Measurements from ENCODE around the gene IL22.

IL22 gene

DNA sequence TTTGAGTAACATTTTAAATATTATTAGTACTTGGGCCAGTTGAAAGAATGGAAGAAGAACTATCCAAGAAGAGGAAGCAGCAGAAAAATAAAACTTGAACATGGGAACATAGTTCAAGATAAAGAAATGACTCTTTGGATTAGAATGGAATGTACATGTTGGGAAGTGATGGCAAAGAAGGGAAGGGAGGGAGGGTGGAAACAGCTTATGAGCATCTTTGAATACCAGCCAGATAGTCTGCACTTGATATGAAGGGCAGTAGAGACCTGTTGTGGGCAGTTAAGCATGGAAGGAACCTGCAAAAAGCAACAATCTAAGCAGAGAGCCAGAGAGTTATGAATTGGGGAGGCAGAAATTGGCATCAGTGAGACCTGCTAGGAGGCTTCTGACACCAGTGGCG is 10.0 kb upstream of the IL22 start:
- no peak for DNase-seq

DNA sequence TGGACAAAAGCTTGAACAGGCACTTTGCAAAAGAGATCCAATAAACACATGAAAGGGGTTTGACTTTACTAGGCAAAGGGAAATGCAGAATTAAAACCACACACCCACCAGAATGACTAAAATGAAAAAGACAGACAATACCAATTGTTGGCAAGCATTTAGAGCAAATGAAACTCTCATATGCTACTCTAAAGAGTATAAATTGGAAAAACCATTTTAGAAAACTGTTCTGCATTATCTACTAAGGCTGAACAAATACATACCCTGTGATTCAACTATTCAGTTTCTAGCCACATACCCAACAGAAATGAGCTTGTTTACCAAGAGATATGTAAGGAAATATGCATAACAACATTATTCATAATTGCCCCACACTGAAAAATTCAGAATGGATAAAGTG is 8.5 kb upstream of the IL22 start:
- no peak for DNase-seq

DNA sequence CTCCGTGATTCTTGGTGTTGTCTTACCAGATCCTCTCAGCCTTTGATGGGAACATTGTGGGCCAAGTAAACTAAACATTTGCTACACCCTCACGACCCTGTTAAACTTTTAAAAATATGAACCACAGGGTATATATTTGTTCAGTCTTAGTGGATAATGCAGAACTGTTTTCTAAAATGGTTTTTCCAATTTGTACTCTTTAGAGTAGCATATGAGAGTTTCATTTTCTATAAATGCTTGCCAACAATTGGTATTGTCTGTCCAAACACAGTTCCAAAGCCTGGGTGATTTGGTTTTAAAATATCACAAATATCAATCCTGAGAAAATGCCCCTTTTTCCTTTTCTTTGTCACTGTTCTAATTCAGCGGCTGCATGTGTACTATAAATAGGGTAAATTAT is 6.7 kb upstream of the IL22 start:
- DNase-seq, result no peak

DNA sequence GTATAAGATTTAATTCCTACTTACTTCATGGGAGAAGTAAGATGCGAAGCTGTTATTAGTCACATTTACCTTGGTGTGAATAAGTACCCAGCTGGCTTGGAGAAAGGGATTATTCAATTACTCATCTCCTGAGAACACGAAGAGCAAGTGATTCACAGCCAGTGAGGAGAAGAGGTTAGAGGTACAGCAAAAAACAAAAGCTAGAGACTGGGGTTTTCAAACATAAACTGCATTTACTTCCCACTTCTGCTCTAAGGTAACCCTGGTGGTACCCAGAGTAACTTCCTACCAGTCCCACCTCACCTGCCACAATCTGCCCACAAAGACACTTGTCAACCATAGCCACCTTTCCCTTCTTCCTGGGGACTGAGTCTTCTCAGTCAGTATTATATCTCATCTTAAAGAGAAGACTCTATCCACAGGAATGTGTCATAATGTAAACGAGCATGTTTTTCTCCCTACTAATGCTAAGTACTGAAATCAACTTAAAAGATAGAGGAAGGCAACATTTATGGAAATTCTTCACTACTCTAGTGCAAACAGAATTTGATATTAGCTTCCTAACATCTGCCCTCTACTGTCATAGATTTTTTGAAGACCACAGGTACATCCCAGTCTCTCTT is 6.0 kb upstream of the IL22 start:
- DNase-seq, result no peak

DNA sequence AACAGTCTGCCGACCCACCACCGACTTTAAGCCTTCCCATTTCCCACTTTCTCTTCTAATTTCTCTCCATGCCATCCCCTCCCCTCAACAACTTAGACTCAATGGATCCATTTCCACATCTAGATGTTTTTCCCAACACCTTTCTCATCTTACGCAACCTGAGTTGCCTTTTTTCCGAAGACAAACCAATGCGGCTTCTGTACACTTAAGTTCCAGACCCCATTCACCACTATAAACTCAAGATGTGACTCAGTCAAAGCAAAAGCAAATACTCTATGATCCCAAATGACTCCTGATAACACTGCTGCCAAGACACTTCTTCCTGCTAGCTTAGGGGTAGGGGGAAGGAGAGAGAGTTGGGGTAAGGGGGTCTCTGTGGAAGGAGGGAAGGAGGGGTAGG is 1.3 kb downstream of the IL22 start:
- no peak for DNase-seq

DNA sequence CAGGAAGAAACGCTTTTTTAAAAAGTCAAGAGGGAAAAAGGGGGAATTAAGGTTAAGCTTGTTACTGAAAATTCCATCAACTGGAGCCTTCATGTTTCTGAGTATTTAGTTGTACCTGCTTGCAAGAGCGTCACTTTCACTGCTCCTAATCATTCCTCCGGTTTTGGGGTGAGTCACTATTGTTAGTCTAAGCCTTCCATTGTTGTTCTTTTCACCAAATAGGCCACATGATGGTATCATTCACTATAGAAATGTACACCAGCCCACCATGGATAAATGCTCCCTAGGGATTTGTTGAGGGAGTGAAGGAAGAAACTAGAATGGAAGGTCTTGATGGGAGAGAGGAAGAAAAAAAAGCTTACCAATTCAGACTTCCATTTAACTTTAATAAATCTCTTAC is 3.0 kb downstream of the IL22 start:
- DNase-seq, result no peak

DNA sequence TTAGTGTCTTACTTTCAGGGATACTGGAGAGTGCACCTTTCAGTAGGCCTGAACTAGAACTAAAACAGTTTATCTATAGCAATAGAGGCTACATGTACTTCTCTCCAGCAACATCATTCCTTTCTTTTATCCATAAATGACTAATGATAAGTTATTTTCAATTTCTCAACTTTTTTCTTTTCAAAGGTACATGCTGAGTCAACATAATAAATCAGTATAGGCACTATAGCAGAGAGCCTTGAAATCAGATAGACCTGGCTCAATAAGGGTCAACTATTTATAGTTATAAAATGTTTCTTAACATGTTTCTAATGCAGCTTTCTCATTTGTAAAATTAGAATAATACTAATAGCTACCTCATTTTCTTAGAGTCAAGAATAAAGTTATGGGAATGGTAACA is 5.6 kb downstream of the IL22 start:
- no peak for DNase-seq

DNA sequence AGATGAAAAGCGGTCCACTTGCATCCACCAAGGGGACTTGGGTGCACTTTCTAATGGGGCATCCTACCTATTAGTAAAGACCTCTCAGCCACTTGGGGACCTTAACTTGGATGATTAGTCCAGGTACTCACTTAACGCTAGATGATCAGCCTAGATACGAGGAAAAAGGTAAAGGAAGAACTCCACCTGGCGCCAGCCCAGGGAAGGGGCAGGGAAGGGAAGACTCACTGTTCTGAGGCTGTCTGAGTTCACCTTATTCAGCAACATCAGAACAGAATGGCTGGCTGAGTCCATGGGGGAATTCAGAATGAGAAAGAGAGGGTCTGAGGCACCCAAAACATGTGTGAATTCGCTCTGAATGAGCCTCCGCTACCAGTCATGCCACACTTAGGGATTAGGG is 7.1 kb downstream of the IL22 start:
- no peak for DNase-seq

DNA sequence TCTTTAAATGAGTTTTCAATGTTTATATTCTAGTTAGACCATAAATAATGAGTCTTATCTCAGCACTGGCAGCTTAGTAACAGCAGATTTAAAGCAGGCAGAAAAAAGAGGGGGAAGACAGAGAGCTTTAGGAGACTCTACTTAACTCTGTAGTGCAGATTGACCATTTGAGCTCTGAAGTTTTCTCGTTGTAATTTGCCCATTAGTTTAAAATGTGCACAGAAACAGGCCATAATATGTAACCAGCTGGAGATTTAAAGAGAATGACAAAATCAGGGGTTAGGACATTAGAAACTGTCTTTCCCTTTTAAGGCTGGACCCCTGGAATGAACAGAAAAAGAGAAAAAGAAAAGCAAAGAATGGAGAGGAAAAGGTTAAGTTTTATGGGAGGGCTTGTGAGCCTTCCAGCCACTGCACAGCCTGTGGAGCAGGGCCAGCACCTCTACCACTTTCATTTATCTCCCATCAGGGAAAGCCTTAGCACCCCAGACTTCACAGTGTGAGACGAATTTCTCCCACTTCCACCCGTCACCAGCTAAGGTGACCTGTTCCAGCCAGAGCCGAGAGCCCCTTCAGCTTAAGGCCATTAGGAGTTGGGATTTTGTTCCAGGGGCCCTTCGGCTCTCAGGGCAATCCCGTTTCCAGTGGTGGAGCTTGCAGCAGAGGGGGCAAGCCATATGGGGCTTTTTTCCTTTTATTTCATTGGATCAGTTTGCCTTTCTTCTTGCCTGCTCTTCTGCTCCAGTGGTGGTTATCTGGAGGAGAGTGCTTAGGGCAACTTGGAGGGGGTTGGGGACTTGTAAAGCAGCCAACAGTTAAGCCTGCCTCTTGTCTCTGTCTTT is 8.0 kb downstream of the IL22 start:
- DNase-seq, result no peak

DNA sequence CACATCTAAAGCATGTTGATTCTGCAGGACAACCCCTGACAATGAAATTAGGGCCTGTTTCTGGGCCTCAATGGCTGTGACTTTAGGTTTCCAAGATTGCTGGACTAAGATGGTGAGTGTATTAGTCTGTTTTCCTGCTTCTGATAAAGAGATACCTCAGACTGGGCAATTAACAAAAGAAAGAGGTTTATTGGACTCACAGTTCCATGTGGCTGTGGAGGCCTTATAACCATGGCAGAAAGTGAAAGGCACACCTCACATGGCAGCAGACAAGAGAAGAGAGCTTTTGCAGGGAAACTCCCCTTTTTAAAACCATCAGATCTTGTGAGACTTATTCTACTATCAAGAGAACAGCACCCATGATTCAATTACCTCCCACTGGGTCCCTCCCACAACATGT is 10.6 kb downstream of the IL22 start:
- DNase-seq, result no peak

DNA sequence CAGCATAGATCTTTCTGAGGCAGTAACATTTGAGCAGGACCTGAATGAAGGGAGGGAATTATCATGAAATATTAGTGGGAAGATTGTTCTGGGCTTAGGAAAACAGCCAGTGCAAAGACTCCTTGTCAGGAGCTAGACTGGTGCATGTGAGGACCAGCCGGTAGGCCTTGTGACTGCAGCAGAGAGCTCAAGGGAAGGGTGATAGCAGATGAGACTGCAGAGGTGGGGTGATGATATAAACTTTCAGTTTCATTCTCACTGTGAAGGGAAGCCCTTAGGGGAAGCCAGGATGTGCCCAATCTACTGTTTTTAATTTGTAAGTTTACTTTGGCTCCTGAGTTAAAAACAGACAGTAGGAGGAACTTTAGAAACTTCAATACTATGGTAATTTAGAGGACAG is 12.4 kb downstream of the IL22 start:
- no peak for DNase-seq

DNA sequence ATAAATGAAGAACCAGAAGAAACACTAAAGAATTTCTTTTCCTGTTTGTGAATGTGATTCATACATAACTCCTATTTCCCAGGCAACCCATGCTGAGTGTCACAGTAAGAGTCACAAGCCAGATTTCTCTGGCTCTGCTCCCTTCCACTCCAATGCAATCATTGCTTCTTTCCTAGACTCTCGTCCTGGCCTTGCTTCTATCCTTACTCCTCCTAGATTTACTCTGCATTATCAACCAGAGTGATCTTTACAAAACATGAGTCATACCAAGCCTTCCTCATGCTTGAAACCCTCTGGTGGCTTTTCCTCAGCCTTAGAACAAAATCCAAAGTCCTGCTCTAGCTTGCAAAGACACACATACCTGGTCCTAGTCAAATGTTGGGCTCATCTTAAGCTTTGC is 13.3 kb downstream of the IL22 start:
- no peak for DNase-seq

DNA sequence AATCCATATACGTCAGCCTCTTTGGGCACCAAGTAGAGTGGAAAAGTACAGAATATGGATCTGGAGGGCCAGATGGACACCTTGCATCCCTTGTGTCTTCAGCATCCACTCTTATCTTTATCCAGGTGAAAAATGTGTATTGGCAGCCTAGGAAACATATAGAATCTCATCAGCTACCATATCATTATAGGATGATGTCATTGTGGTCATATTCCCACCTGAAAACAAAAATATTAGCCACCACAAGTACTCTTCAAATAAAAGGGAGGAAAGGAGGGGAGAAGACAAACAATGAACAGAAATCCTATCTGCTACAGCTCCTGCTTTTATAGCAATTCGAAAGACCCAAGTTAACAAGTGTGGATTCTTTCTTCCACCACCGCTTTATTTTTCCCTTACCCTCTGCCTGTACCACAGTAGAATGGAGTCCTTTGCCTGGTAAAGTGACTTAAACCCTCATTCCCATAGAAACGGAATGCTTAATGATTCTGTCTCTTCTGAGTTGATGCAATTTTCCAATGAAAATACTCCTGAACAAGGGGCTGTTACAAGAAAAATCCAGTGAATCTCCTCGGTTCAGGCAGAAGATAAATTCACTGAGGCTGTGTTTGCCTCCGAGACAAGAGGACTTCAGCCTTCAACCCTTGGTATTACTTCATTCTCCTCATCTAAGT is 14.0 kb downstream of the IL22 start:
- no peak for DNase-seq

DNA sequence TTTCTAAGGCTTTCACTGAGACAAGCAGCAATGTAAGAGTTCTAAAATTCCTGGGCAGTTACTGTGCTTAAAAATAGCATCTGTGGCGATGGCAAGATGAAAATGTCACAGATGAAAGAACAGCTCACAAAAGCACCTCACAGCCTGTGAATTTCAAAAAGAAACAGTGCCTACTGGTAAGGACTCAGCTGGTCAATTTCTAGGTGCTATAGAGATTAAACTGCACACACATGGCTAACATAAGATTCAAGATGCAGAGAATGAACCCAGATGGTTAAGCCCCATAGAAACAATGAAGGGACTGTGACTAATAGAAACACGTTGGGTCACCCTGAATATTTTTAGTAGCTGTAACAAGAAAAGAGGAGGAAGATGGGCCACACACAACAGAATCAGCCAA is 15.8 kb downstream of the IL22 start:
- no peak for DNase-seq

DNA sequence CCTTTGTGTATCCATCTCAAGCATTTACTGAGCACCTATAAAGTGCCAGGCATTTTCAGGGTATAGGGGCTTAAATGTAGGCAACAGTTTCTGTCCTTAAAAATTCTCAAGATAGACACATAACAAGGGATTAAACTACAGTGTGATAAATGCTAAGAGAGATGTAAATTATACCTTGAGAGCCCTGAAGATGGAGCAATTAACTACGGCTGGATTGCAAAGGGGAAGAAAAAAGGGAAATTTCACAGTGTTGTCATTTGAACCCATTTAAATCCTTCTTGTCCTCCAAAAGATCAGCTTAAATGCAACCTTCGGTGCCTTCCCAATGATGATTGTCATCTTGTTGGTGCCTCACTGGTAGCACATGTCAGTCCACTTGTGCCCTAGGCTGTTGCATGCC is 16.3 kb downstream of the IL22 start:
- DNase-seq, result no peak

DNA sequence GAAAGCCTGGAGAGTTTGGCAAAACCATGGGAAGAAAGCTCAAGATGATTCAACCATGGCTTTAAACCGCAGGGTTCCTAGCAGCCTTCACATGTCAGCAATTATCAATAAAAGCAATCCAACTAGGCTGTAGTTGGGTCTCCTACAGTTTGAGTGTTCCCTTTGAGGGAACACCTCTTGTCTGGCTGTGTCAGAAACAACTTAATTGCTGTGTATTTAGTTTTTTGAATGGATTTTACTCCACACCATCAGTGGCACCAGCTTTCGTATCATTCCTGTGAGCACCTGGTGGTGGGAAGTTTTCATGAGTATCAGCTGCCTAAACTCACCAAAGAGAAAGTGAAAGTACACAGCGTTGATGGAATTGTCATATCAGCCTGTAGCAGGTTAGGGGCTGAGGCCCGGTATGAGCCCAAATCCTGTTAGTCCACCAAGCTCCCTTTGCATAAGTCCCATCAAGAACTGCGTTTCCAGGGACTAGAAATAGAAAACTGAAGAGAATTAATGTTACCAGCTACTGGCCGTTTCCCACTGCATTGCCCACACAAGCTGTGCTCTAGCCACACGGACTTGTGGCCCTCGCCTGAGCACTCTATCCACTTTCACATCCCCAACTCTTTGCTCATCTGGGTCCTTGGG is 16.9 kb downstream of the IL22 start:
- DNase-seq, result peak; percentile 17

DNA sequence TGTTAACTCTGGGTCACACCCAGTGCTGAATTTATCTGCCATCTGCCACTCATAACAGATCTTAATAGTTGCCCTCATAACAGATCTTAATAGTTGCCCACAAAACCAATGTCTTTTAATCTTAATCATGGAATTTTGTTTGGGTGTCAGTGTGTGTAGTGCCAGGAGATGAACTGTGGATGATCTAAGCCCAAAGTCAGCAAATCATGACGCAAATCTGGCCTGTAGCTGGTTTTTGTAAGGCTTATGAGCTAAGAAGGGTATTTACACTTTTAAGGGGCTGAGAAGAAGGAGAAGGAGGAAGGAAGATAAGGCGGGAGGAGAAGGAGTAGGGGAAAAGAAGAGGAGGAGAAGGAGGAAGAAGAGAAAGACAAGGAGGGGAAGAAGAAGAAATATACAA is 17.8 kb downstream of the IL22 start:
- no peak for DNase-seq

DNA sequence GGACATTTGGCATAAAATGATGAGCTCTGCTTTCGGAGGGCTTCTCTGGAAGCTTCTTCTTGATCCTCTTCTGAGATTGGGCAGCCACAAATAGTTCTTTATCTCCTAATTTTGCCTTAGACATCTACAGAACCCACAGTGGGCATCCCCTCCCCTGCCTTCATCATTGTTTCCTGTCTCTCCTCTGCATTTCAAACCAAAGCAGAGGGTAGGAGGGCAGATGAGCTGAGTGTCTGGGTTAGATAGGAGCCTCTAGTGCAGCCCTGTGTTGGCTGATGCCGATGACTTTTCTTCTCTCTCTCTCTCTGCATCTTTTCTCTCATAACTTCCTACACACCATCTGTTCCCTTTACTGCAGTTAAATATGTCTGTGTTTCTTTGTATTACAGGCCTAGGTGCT is 19.3 kb downstream of the IL22 start:
- no peak for DNase-seq

DNA sequence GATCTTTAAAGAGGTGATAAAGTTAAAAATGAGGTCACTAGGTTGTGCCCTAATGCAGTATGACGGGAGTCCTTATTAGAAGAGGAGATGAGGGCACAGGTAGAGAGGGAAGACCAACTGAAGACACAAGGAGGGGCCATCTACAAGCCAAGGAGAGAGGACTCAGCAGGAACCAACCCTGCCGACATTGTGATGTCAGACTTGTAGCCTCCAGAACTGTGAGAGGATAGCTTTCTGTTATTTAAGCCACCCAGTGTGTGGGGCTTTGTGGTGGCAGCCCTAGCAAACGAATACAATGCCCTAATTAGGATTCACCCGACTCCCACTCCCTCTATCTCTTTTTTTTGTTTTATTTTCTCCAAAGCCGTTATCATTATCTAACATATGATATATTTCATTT is 19.9 kb downstream of the IL22 start:
- no peak for DNase-seq

DNA sequence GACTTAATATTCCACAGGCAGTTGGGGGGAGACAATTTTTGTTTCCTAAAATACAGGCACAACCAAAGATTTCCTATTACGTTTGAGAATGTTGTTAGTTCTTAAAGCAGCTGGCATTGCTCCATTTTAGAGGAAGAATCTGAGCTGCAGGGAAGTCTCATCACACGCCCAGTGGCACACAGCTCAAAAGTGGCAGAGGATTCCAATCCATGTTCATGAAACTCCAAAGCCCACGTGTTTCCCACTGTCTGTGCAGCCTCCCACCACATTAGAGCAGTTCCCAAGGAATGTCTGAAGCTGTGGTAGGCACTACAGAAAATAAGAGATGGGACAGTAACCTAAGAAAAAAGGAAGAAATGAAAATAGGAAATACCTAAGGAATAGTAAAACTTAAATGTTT is 21.7 kb downstream of the IL22 start:
- DNase-seq, result no peak

DNA sequence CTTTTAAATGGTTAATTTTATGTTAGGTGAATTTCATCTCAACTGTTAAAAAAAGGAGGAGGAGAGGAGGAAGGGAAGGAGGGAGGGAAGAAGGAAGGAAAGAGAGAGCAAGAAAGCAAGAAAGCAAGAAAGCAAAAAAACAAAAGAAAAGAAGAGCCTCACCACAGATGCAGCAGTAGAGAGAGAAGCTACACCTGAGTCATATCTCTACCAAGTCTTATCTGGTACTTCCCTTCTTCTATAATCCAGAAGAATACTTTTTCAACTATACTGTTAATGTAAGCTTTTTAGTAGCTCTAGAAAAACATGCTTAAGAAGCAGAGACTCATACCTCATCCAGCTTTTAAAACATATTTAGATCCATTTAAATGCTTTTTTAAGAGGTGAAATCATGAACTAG is 22.2 kb downstream of the IL22 start:
- DNase-seq, result no peak

DNA sequence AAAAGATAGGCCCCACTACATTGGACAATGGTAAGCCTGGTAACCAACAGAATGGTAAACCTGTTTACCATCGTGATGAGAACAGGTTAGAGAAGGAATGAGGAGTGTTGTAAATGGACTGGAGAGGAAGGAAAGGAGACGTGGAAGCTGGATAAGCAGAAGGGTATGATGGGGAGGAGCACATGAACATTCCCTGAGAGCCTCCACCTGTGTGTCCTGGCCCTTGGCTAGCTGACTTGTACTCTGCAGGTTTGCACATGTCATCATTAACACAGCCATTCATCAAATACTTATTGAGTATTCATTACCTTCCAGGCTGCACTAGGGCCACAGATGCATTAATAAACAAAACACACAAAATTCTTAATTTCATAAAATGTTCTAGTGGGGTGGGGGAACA is 23.4 kb downstream of the IL22 start:
- DNase-seq, result no peak

DNA sequence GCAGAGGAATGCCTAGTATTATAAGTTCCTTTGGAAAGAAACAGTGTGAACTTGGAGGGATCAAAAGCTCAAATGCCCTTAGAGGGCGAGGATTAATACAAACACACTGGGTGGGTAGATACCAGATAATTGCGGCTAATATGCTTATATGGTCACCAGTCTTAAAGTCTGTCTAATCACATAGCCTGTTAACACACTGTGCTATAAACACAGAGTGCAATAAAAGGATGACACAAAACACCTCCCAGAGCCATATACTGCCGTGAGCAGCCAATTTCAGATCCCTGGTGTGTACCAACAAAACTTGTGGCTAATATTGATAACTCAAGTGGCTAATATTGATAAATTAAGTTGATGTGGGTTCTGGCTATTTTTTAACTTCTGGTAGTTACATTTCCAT is 26.0 kb downstream of the IL22 start:
- no peak for DNase-seq

All from NCI-H2029 (cell line).